PC-9 (cell line): ENCODE measurements around the gene ZNF524. TPM values are rescaled to one million over a fixed set of nuclear protein-coding genes. Genes with fewer than 3 reads are reported as not detected.

Source experiments
- BruUV-seq: library from RNA; stranded (reverse); fragments of 400-500 nt; replicated peaks from 2 replicates; lab custom pipeline; 2021; lab: Mats Ljungman, UMichigan
- CTCF ChIA-PET: fragments of 300-600 bp; sonication (Branson Sonifier 250); formaldehyde crosslinking; loops from one replicate; lab custom pipeline; 2022; ENCODE audit warnings: antibody characterized with exemption; lab: Charles Lee
- POLR2A ChIA-PET: fragments of 300-600 bp; sonication (Branson Sonifier 250); formaldehyde crosslinking; loops from one replicate; lab custom pipeline; 2022; ENCODE audit warnings: antibody characterized with exemption; ENCODE audit not compliant: unreplicated experiment; lab: Charles Lee
- DNase-seq, 2 experiments: peaks; one replicate each; pipeline versions ENCODE4 v3.0.0 to v3.0.0-alpha.2; 2015 to 2022; ENCODE audit warnings: mixed read lengths in 1 of 2
- H2AFZ ChIP-seq: fragments of 200-600 bp; sonication (generic); 2 replicates; pipeline ENCODE4 v1.8.1; 2017; ENCODE audit warnings: antibody characterized with exemption
- H3F3A ChIP-seq: fragments of 200-600 bp; sonication (generic); 2 replicates; pipeline ENCODE4 v1.8.1; 2017; ENCODE audit warnings: antibody characterized with exemption, mild to moderate bottlenecking, low read depth; ENCODE audit not compliant: insufficient read depth
- H3K27ac ChIP-seq: fragments of 200-600 bp; sonication (generic); 2 replicates; pipeline ENCODE4 v1.6.1; 2016; ENCODE audit warnings: mixed run types
- H3K27me3 ChIP-seq: fragments of 200-600 bp; sonication (generic); 2 replicates; pipeline ENCODE4 v1.6.1; 2016; ENCODE audit warnings: low read depth, mixed run types; ENCODE audit not compliant: insufficient read depth
- H3K36me3 ChIP-seq: fragments of 200-600 bp; sonication (generic); 2 replicates; pipeline ENCODE4 v1.6.1; 2016; ENCODE audit warnings: low read depth, mixed run types
- H3K4me1 ChIP-seq: fragments of 200-600 bp; sonication (generic); replicated peaks from 2 replicates; pipeline ENCODE4 v1.6.1; 2016; ENCODE audit warnings: mixed run types; ENCODE audit not compliant: insufficient read depth
- H3K4me2 ChIP-seq: fragments of 200-600 bp; sonication (generic); 2 replicates; pipeline ENCODE4 v1.6.1; 2017; ENCODE audit warnings: mixed run types
- H3K4me3 ChIP-seq: fragments of 200-600 bp; sonication (generic); 2 replicates; pipeline ENCODE4 v1.6.1; 2016; ENCODE audit warnings: mixed run types
- H3K79me2 ChIP-seq: fragments of 200-600 bp; sonication (generic); 2 replicates; pipeline ENCODE4 v1.6.1; 2017; ENCODE audit warnings: low read depth, mixed run types
- H3K9me2 ChIP-seq: fragments of 200-600 bp; sonication (generic); 2 replicates; pipeline ENCODE4 v1.8.1; 2017; ENCODE audit warnings: mild to moderate bottlenecking; ENCODE audit not compliant: insufficient read depth
- H3K9me3 ChIP-seq: fragments of 200-600 bp; sonication (generic); 2 replicates; pipeline ENCODE4 v1.8.1; 2016; ENCODE audit warnings: low read depth; ENCODE audit not compliant: insufficient read depth
- H4K20me1 ChIP-seq: fragments of 200-600 bp; sonication (generic); 2 replicates; pipeline ENCODE4 v1.8.1; 2017; ENCODE audit not compliant: insufficient read depth
- CTCF ChIP-seq: fragments of 200-600 bp; sonication (generic); conservative IDR thresholded peaks from 2 replicates; pipeline ENCODE4 v1.6.1; 2017; ENCODE audit warnings: mixed run types, antibody characterized with exemption, mild to moderate bottlenecking, moderate library complexity
- EZH2 ChIP-seq: fragments of 200-600 bp; sonication (generic); IDR thresholded peaks from 2 replicates; pipeline ENCODE4 v1.8.0; 2017; ENCODE audit warnings: antibody characterized with exemption, low read depth
- intact Hi-C: fragments of 100-400 bp; cut with micrococcal nuclease; formaldehyde crosslinking; loops from one replicate; pipeline ENCODE4 v1.10.0; 2022; ENCODE audit not compliant: unreplicated experiment
- total RNA-seq: library from RNA; stranded (reverse); gene quantifications from 2 replicates; pipeline ENCODE4 v1.2.3, GENCODE V29; 2021

ZNF524 gene
- total RNA-seq, 1 experiment from 2014 or later: 30.0 TPM

GRCh38 chr19:55621205-55621672 lies 21.2 kb downstream of the ZNF524 start:
- no TSS peak for BruUV-seq
- Histone ChIP-seq H3K27me3 (no peaks in the 10 kb centered on the region), H3K9me2 (no peaks in the 10 kb centered on the region), H2AFZ (no peak overlapping the region), H3K4me3 (no peak overlapping the region), H4K20me1 (peaks cover 10% of the 10 kb centered on the region), H3K4me1 (peaks cover 14% of the 10 kb centered on the region), H3K36me3 (0 out of 2 replicates have a peak, but pooled peaks cover 3% of the 10 kb centered on the region), H3K79me2 (no peaks in the 10 kb centered on the region), H3F3A (peaks cover 35% of the 10 kb centered on the region), H3K27ac (no peak overlapping the region), H3K4me2 (no peak overlapping the region), H3K9me3 (no peaks in the 10 kb centered on the region)
- ChIA-PET CTCF (interaction anchor here (0.6 kb wide), 1 partner anchor 9 kb away, joined by 6 read pairs; no protein-coding TSS in a partner anchor), POLR2A (no interaction called here)
- DNase-seq: no peak
- TF ChIP-seq EZH2 (no peak), CTCF (no peak)
- intact Hi-C loops: no loop called here

GRCh38 chr19:55621673-55622231 lies 21.7 kb downstream of the ZNF524 start:
- Histone ChIP-seq H3K79me2 (no peaks in the 10 kb centered on the region), H3K4me3 (no peak overlapping the region), H3K4me1 (peaks cover 14% of the 10 kb centered on the region), H3K9me2 (no peaks in the 10 kb centered on the region), H3K4me2 (no peak overlapping the region), H3K27ac (no peak overlapping the region), H3K27me3 (no peaks in the 10 kb centered on the region), H4K20me1 (peaks cover 10% of the 10 kb centered on the region), H3K36me3 (0 out of 2 replicates have a peak, but pooled peaks cover 3% of the 10 kb centered on the region), H2AFZ (no peak overlapping the region), H3K9me3 (no peaks in the 10 kb centered on the region), H3F3A (peaks cover 35% of the 10 kb centered on the region)
- CTCF ChIA-PET: no interaction called here
- DNase-seq: no peak
- POLR2A ChIA-PET: no interaction called here
- no peak for TF ChIP-seq CTCF
- no peak for TF ChIP-seq EZH2
- intact Hi-C loops: no loop called here
- no TSS peak for BruUV-seq

- H3K79me2 ChIP-seq: no peaks in the 10 kb centered on the region
- H3K4me1 ChIP-seq: peaks cover 14% of the 10 kb centered on the region
- intact Hi-C loops: no loop called here
- no peak overlapping the region for H3K27ac ChIP-seq
- no peaks in the 10 kb centered on the region for H3K27me3 ChIP-seq
- H4K20me1 ChIP-seq: peaks cover 10% of the 10 kb centered on the region
- H2AFZ ChIP-seq: no peak overlapping the region
- no peaks in the 10 kb centered on the region for H3K9me3 ChIP-seq
- H3F3A ChIP-seq: peaks cover 32% of the 10 kb centered on the region
- CTCF ChIA-PET: no interaction called here
- 0 out of 2 replicates have a peak, but pooled peaks cover 3% of the 10 kb centered on the region for H3K36me3 ChIP-seq
- POLR2A ChIA-PET: interaction anchor here (0.7 kb wide), 1 partner anchor 15 kb away, joined by 9 read pairs; no protein-coding TSS in a partner anchor
- no peak for TF ChIP-seq CTCF
- no peak for TF ChIP-seq EZH2
- DNase-seq: no peak
- no peak overlapping the region for H3K4me2 ChIP-seq
- no TSS peak for BruUV-seq
- no peak overlapping the region for H3K4me3 ChIP-seq
- no peaks in the 10 kb centered on the region for H3K9me2 ChIP-seq
Observed at GRCh38 chr19:55622242-55622969, 22.3 kb downstream of the ZNF524 start.
